Gastroesophageal sphincter (tissue), 3 donors: Measurements from ENCODE around the gene CCL4L2.

Experiments
- CTCF ChIP-seq, 4 experiments: fragments of 200-600 bp in 2 of 4; fragments of 450-650 bp in 2 of 4; sonication (generic) in 1 of 4; IDR thresholded peaks; one replicate each; pipeline ENCODE4 v1.5.1; 2017 to 2019; ENCODE audit warnings: antibody characterized with exemption in 4 of 4, mild to moderate bottlenecking in 2 of 4, moderate library complexity in 2 of 4
- EP300 ChIP-seq: sonication (generic); formaldehyde crosslinking; IDR thresholded peaks from one replicate; pipeline ENCODE4 v1.6.1; 2017; ENCODE audit warnings: antibody characterized with exemption, mild to moderate bottlenecking
- POLR2A ChIP-seq, 2 donors: fragments of 450-650 bp; IDR thresholded peaks; one replicate each; pipeline ENCODE4 v1.6.1; 2017; ENCODE audit warnings: antibody characterized with exemption in 2 of 2, mild to moderate bottlenecking in 2 of 2, moderate library complexity in 1 of 2

- TF ChIP-seq POLR2A (IDR thresholded peaks at IDR 0.05) (no peak), EP300 (no peak), CTCF (IDR thresholded peaks at IDR 0.05) (no peak)
Measured at GRCh38 chr17:36203335-36203734, 7.5 kb upstream of the CCL4L2 start.
